PFSK-1 (cell line): ENCODE data around the gene RBM34.

ENCODE experiments used
- POLR2AphosphoS5 ChIP-seq: IDR thresholded peaks from 2 replicates; pipeline ENCODE4 v1.6.1; 2012; ENCODE audit warnings: low read depth, mild to moderate bottlenecking, control low read depth, low read length, moderate library complexity
- REST ChIP-seq, 2 experiments: IDR thresholded peaks; 2 replicates each; pipeline versions ENCODE4 v1.6.1 to v1.8.0; 2011 to 2012; ENCODE audit warnings: low read depth in 2 of 2, low read length in 2 of 2, control low read depth in 1 of 2, inconsistent platforms in 1 of 2, mild to moderate bottlenecking in 1 of 2, moderate library complexity in 1 of 2; ENCODE audit not compliant: insufficient read depth in 1 of 2
- SIN3A ChIP-seq: IDR thresholded peaks from 2 replicates; pipeline ENCODE4 v1.6.1; 2012; ENCODE audit warnings: mild to moderate bottlenecking, low read length, moderate library complexity, borderline replicate concordance; ENCODE audit not compliant: insufficient read depth
- TAF1 ChIP-seq: IDR thresholded peaks from 2 replicates; pipeline ENCODE4 v1.6.1; 2012; ENCODE audit warnings: low read length, control low read depth, borderline replicate concordance; ENCODE audit not compliant: insufficient read depth

DNA sequence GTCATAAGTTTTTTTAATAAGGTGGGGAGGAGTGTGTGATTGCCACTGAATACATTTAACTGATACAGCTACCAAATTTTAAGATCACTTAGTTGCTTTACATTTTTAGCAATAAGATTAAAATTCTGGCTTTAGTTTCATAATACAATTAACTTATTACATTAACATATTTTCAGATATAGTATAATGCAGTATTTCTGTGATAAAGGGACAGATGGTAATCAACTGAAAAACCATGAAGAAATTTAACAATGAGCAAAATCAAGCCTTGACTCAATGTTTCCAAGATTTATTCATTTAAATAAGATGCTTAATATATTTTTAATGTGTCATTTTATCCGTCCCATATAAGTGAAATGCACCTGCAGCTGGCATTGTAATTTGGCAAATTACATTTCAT, 36.4 kb downstream of the RBM34 start:
- TF ChIP-seq POLR2AphosphoS5 (no peak), REST (IDR thresholded peaks at IDR 0.05; ENCODE audit: insufficient read depth in 1 of 2, low read depth in 2 of 2, low read length in 2 of 2) (no peak), SIN3A (no peak), TAF1 (no peak)
